ENCODE measurements around the gene GPD2. TPM values are rescaled to one million over a fixed set of nuclear protein-coding genes. Genes with fewer than 3 reads are reported as not detected.

Gene GPD2
- total RNA-seq = 10 to 100 TPM; 16.7 to 51.5 (median 26.8) TPM

- Histone ChIP-seq H3K9me3 (no peaks in the 10 kb centered on the region), H3K27ac (peak within 1 kb of the TSS; percentile 94 to 100 (median 98)), H3K4me3 (peak within 1 kb of the TSS; percentile 68 to 83), H3K27me3 (no peaks in the 10 kb centered on the region), H3K4me1 (peaks cover 0 to 34% (median 16%) of the 10 kb centered on the region in 3 donors), H3K36me3 (no peaks in the 10 kb centered on the region)
- peak; percentile 96 for ATAC-seq
- WGBS, 2 donors (ENCODE audit: low coverage in 1 of 2) = no CpG with 5 or more reads among the region's 79 CpGs
- no peak for TF ChIP-seq EP300 (IDR thresholded peaks at IDR 0.05)
- TF ChIP-seq POLR2A (IDR thresholded peaks at IDR 0.05) = peak; percentile 61 to 79
- TF ChIP-seq POLR2AphosphoS5 (IDR thresholded peaks at IDR 0.05) = peak; percentile 84
- TF ChIP-seq CTCF (IDR thresholded peaks at IDR 0.05) = peak in 2 of 4 experiments; percentile 25 to 27
Observed at GRCh38 chr2:156435718-156436496, at the start of gene GPD2. GPD2 (plus strand) TSS chr2:156436379; CDS start chr2:156476106, 39,727 bp downstream.

- Histone ChIP-seq H3K4me1 (peaks cover 0 to 5% (median 0%) of the 10 kb centered on the region in 3 donors), H3K4me3 (no peak overlapping the region), H3K36me3 (no peaks in the 10 kb centered on the region), H3K27me3 (no peaks in the 10 kb centered on the region), H3K27ac (no peak overlapping the region), H3K9me3 (no peaks in the 10 kb centered on the region)
- ATAC-seq = no peak
- WGBS, 2 donors (ENCODE audit: low coverage in 1 of 2) = 86 to 93% methylated on average over 10 to 15 of the region's 26 CpGs
- TF ChIP-seq CTCF (IDR thresholded peaks at IDR 0.05) (no peak), POLR2A (IDR thresholded peaks at IDR 0.05) (no peak), POLR2AphosphoS5 (IDR thresholded peaks at IDR 0.05) (no peak), EP300 (IDR thresholded peaks at IDR 0.05) (no peak)
Observed at GRCh38 chr2:156394033-156394741, 42.0 kb upstream of the GPD2 start.

- Histone ChIP-seq H3K27me3 (no peaks in the 10 kb centered on the region), H3K36me3 (no peaks in the 10 kb centered on the region), H3K9me3 (no peaks in the 10 kb centered on the region), H3K27ac (no peak overlapping the region), H3K4me3 (no peak overlapping the region), H3K4me1 (peaks cover 0 to 14% (median 5%) of the 10 kb centered on the region in 3 donors)
- TF ChIP-seq POLR2A (IDR thresholded peaks at IDR 0.05) (no peak), POLR2AphosphoS5 (IDR thresholded peaks at IDR 0.05) (no peak), EP300 (IDR thresholded peaks at IDR 0.05) (no peak), CTCF (IDR thresholded peaks at IDR 0.05) (no peak)
- WGBS, 2 donors (ENCODE audit: low coverage in 1 of 2) = no CpG with 5 or more reads among the region's 2 CpGs
- no peak for ATAC-seq
Observed at GRCh38 chr2:156396126-156396525, 40.1 kb upstream of the GPD2 start.

- H3K4me3 ChIP-seq = no peak overlapping the region
- no peak for ATAC-seq
- no peaks in the 10 kb centered on the region for H3K27me3 ChIP-seq
- no peak overlapping the region for H3K27ac ChIP-seq
- WGBS, 2 donors (ENCODE audit: low coverage in 1 of 2) = 93 to 94% methylated on average over 2 to 3 of the region's 4 CpGs
- TF ChIP-seq CTCF (IDR thresholded peaks at IDR 0.05) (no peak), EP300 (IDR thresholded peaks at IDR 0.05) (no peak), POLR2AphosphoS5 (IDR thresholded peaks at IDR 0.05) (no peak), POLR2A (IDR thresholded peaks at IDR 0.05) (no peak)
- no peaks in the 10 kb centered on the region for H3K36me3 ChIP-seq
- no peaks in the 10 kb centered on the region for H3K9me3 ChIP-seq
- H3K4me1 ChIP-seq = peaks cover 0 to 14% (median 5%) of the 10 kb centered on the region in 3 donors
Observed at GRCh38 chr2:156397229-156397628, 39.0 kb upstream of the GPD2 start.
